ENCODE results near the gene GPR21. TPM values are rescaled to one million over a fixed set of nuclear protein-coding genes. Genes with fewer than 3 reads are reported as not detected.

The GPR21 gene
- total and polyA plus RNA-seq, 2 of the 13 experiments (the other 11 are each of a cell fraction or from before 2014, with no cell fraction given), result 0.29 to 0.32 TPM

- TF ChIP-seq, protein P1, sequence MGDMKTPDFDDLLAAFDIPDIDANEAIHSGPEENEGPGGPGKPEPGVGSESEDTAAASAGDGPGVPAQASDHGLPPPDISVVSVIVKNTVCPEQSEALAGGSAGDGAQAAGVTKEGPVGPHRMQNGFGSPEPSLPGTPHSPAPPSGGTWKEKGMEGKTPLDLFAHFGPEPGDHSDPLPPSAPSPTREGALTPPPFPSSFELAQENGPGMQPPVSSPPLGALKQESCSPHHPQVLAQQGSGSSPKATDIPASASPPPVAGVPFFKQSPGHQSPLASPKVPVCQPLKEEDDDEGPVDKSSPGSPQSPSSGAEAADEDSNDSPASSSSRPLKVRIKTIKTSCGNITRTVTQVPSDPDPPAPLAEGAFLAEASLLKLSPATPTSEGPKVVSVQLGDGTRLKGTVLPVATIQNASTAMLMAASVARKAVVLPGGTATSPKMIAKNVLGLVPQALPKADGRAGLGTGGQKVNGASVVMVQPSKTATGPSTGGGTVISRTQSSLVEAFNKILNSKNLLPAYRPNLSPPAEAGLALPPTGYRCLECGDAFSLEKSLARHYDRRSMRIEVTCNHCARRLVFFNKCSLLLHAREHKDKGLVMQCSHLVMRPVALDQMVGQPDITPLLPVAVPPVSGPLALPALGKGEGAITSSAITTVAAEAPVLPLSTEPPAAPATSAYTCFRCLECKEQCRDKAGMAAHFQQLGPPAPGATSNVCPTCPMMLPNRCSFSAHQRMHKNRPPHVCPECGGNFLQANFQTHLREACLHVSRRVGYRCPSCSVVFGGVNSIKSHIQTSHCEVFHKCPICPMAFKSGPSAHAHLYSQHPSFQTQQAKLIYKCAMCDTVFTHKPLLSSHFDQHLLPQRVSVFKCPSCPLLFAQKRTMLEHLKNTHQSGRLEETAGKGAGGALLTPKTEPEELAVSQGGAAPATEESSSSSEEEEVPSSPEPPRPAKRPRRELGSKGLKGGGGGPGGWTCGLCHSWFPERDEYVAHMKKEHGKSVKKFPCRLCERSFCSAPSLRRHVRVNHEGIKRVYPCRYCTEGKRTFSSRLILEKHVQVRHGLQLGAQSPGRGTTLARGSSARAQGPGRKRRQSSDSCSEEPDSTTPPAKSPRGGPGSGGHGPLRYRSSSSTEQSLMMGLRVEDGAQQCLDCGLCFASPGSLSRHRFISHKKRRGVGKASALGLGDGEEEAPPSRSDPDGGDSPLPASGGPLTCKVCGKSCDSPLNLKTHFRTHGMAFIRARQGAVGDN (CRISPR knock-in tag; IDR thresholded peaks at IDR 0.05), result no peak
- TF ChIP-seq ZNF451 (CRISPR knock-in tag; IDR thresholded peaks at IDR 0.05) (no peak), ZNF790 (CRISPR knock-in tag; IDR thresholded peaks at IDR 0.05; ENCODE audit: borderline replicate concordance) (no peak), ZMAT5 (CRISPR knock-in tag; IDR thresholded peaks at IDR 0.05; ENCODE audit: borderline replicate concordance, low read depth) (no peak), ATF7 (IDR thresholded peaks at IDR 0.05) (no peak), ATF7 (CRISPR knock-in tag; IDR thresholded peaks at IDR 0.05) (no peak), GMEB2 (CRISPR knock-in tag; IDR thresholded peaks at IDR 0.05; ENCODE audit: low read depth) (no peak), TP53 (CRISPR knock-in tag; conservative IDR thresholded peaks at IDR 0.05) (no peak), LCORL (IDR thresholded peaks at IDR 0.05) (no peak), LCORL (CRISPR knock-in tag; IDR thresholded peaks at IDR 0.05) (no peak), MEIS2 (CRISPR knock-in tag; IDR thresholded peaks at IDR 0.05) (no peak), MEF2D (CRISPR knock-in tag; IDR thresholded peaks at IDR 0.05) (no peak), FOXP1 (IDR thresholded peaks at IDR 0.05) (no peak), FOXP1 (CRISPR knock-in tag; IDR thresholded peaks at IDR 0.05) (no peak)
These were observed 1.5 kb upstream of the GPR21 start (continued) for GRCh38 chr9:123031963-123032362.
